H9 (cell line): Measurements from ENCODE around the gene TMPRSS6. TPM values are rescaled to one million over a fixed set of nuclear protein-coding genes. Genes with fewer than 3 reads are reported as not detected.

Experiments
- DNase-seq: peaks from one replicate; pipeline ENCODE4 v3.0.0-alpha.2; 2017
- H2AFZ ChIP-seq: one replicate; pipeline ENCODE4 v1.6.1; 2013; ENCODE audit warnings: mild to moderate bottlenecking, low read length, control low read depth, moderate library complexity
- H2AK5ac ChIP-seq: 2 replicates; pipeline ENCODE4 v1.6.1; 2013; ENCODE audit warnings: low read length, control low read depth, mixed read lengths; ENCODE audit not compliant: insufficient read length
- H2BK120ac ChIP-seq: one replicate; pipeline ENCODE4 v1.6.1; 2013; ENCODE audit warnings: low read depth, mild to moderate bottlenecking, low read length, control low read depth, inconsistent platforms; ENCODE audit not compliant: poor library complexity, severe bottlenecking
- H2BK12ac ChIP-seq: 2 replicates; pipeline ENCODE4 v1.6.1; 2013; ENCODE audit warnings: low read length, control low read depth, mixed read lengths, low read depth; ENCODE audit not compliant: insufficient read length
- H2BK15ac ChIP-seq: 2 replicates; pipeline ENCODE4 v1.6.1; 2013; ENCODE audit warnings: low read depth, low read length, control low read depth
- H2BK20ac ChIP-seq: one replicate; pipeline ENCODE4 v1.6.1; 2013; ENCODE audit warnings: low read depth, mild to moderate bottlenecking, low read length, control low read depth, inconsistent platforms; ENCODE audit not compliant: poor library complexity, severe bottlenecking
- H2BK5ac ChIP-seq: 2 replicates; pipeline ENCODE4 v1.6.1; 2013; ENCODE audit warnings: low read length, control low read depth, mixed read lengths; ENCODE audit not compliant: insufficient read length
- H3K14ac ChIP-seq: 2 replicates; pipeline ENCODE4 v1.6.1; 2013; ENCODE audit warnings: low read length, control low read depth; ENCODE audit not compliant: insufficient read depth
- H3K18ac ChIP-seq: 2 replicates; pipeline ENCODE4 v1.6.1; 2013; ENCODE audit warnings: low read depth, mild to moderate bottlenecking, mixed read lengths, low read length, control low read depth; ENCODE audit not compliant: insufficient read length
- H3K23ac ChIP-seq: 2 replicates; pipeline ENCODE4 v1.6.1; 2013; ENCODE audit warnings: low read length, control low read depth, mixed read lengths, low read depth; ENCODE audit not compliant: insufficient read length
- H3K23me2 ChIP-seq: 2 replicates; pipeline ENCODE4 v1.6.1; 2013; ENCODE audit warnings: low read depth, mild to moderate bottlenecking, mixed read lengths, low read length, control low read depth; ENCODE audit not compliant: insufficient read length, poor library complexity, severe bottlenecking
- H3K27ac ChIP-seq: 2 replicates; pipeline ENCODE4 v1.5.1; 2013; ENCODE audit warnings: low read length, control low read depth, mixed read lengths, low read depth; ENCODE audit not compliant: insufficient read length
- H3K27me3 ChIP-seq: 2 replicates; pipeline ENCODE4 v1.6.1; 2013; ENCODE audit warnings: low read length, control low read depth, inconsistent platforms; ENCODE audit not compliant: insufficient read depth
- H3K4ac ChIP-seq: 2 replicates; pipeline ENCODE4 v1.6.1; 2013; ENCODE audit warnings: low read depth, mild to moderate bottlenecking, control low read depth, inconsistent platforms, low read length, moderate library complexity
- H3K4me1 ChIP-seq: 2 replicates; pipeline ENCODE4 v1.6.1; 2013; ENCODE audit warnings: low read length, control low read depth, inconsistent platforms; ENCODE audit not compliant: insufficient read depth
- H3K4me2 ChIP-seq: 2 replicates; pipeline ENCODE4 v1.6.1; 2013; ENCODE audit warnings: low read length, control low read depth, mixed read lengths; ENCODE audit not compliant: insufficient read length, insufficient read depth
- H3K56ac ChIP-seq: 2 replicates; pipeline ENCODE4 v1.6.1; 2013; ENCODE audit warnings: low read depth, mild to moderate bottlenecking, mixed read lengths, low read length, control low read depth; ENCODE audit not compliant: insufficient read length
- H3K79me1 ChIP-seq: 2 replicates; pipeline ENCODE4 v1.6.1; 2013; ENCODE audit warnings: low read depth, mild to moderate bottlenecking, moderate library complexity, low read length, control low read depth, inconsistent platforms; ENCODE audit not compliant: insufficient read depth, poor library complexity, severe bottlenecking
- H3K79me2 ChIP-seq: 2 replicates; pipeline ENCODE4 v1.6.1; 2013; ENCODE audit warnings: low read length, control low read depth, inconsistent platforms; ENCODE audit not compliant: insufficient read depth
- H3K9ac ChIP-seq: 2 replicates; pipeline ENCODE4 v1.6.1; 2013; ENCODE audit warnings: low read length, control low read depth, mixed read lengths; ENCODE audit not compliant: insufficient read length; ENCODE audit errors: extremely low read depth
- H3K9me3 ChIP-seq: one replicate; pipeline ENCODE4 v1.6.1; 2013; ENCODE audit warnings: low read depth, low read length, inconsistent platforms; ENCODE audit not compliant: control insufficient read depth
- H3T11ph ChIP-seq: one replicate; pipeline ENCODE4 v1.6.1; 2013; ENCODE audit warnings: mild to moderate bottlenecking, low read length, control low read depth, inconsistent platforms
- H4K20me1 ChIP-seq: one replicate; pipeline ENCODE4 v1.6.1; 2013; ENCODE audit not compliant: control insufficient read depth, insufficient read length, insufficient read depth
- H4K5ac ChIP-seq: 2 replicates; pipeline ENCODE4 v1.6.1; 2013; ENCODE audit warnings: low read depth, mild to moderate bottlenecking, mixed read lengths, low read length, control low read depth; ENCODE audit not compliant: insufficient read length
- H4K8ac ChIP-seq: replicated peaks from 2 replicates; pipeline ENCODE4 v1.6.1; 2013; ENCODE audit warnings: low read length, control low read depth, mixed read lengths, low read depth; ENCODE audit not compliant: insufficient read length
- H4K91ac ChIP-seq: 2 replicates; pipeline ENCODE4 v1.6.1; 2013; ENCODE audit warnings: low read depth, mild to moderate bottlenecking, moderate library complexity, mixed read lengths, low read length, control low read depth; ENCODE audit not compliant: insufficient read length
- H3K27ac Mint-ChIP-seq, 3 experiments: 2 replicates in 2 of 3; 3 replicates in 1 of 3; pipeline ENCODE4 v1.8.0; 2020 to 2021; ENCODE audit warnings: mixed read lengths in 3 of 3, mild to moderate bottlenecking in 1 of 3, moderate library complexity in 1 of 3
- H3K27me3 Mint-ChIP-seq: 2 replicates; pipeline ENCODE4 v1.8.0; 2021; ENCODE audit warnings: low read depth, mild to moderate bottlenecking, moderate library complexity, mixed read lengths
- H3K36me3 Mint-ChIP-seq, 3 experiments: 2 replicates in 2 of 3; 3 replicates in 1 of 3; pipeline ENCODE4 v1.8.0; 2020 to 2021; ENCODE audit warnings: low read depth in 3 of 3, mixed read lengths in 3 of 3; ENCODE audit not compliant: insufficient read depth in 1 of 3
- H3K4me1 Mint-ChIP-seq, 2 experiments: 2 replicates each; pipeline ENCODE4 v1.8.0; 2020; ENCODE audit warnings: mixed read lengths in 2 of 2
- H3K4me3 Mint-ChIP-seq, 2 experiments: 2 replicates in 1 of 2; 3 replicates in 1 of 2; pipeline ENCODE4 v1.8.0; 2020 to 2021; ENCODE audit warnings: mild to moderate bottlenecking in 2 of 2, mixed read lengths in 2 of 2, moderate library complexity in 1 of 2
- H3K9me3 Mint-ChIP-seq, 2 experiments: 2 replicates in 1 of 2; 3 replicates in 1 of 2; pipeline ENCODE4 v1.8.0; 2020; ENCODE audit warnings: mild to moderate bottlenecking in 2 of 2, mixed read lengths in 2 of 2, moderate library complexity in 1 of 2
- WGBS: extraction: QIAGEN DNeasy Blood & Tissue Kit; methylation state at CpG from one replicate; pipeline ENCODE4 v1.1.7; 2013; ENCODE audit warnings: missing lambda C conversion rate, low lambda C conversion rate, mixed read lengths; ENCODE audit not compliant: insufficient read length; ENCODE audit errors: extremely low coverage; 5-methylcytosine and 5-hydroxymethylcytosine counted together
- total RNA-seq: library from RNA; stranded (reverse); gene quantifications from 2 replicates; pipeline ENCODE4 v1.2.1, GENCODE V29; 2021
- TF ChIP-seq, protein P1 (sequence below): fragments of 200-600 bp; sonication (generic); conservative IDR thresholded peaks from 3 replicates; pipeline ENCODE4 v1.8.0; 2021; ENCODE audit warnings: antibody characterized with exemption, mild to moderate bottlenecking

Gene TMPRSS6
- total RNA-seq, 1 experiment from 2014 or later = not detected

GRCh38 chr22:37123649-37124048, 14.1 kb upstream of the TMPRSS6 start:
- Histone ChIP-seq H3K18ac (no peak overlapping the region), H3K23ac (no peak overlapping the region), H2BK12ac (no peak overlapping the region), H3K79me2 (no peaks in the 10 kb centered on the region), H3K27me3 (no peaks in the 10 kb centered on the region), H2BK5ac (no peak overlapping the region), H2BK15ac (no peak overlapping the region), H2BK20ac (no peak overlapping the region), H3K4ac (no peak overlapping the region), H2BK120ac (no peak overlapping the region), H3K4me2 (no peak overlapping the region), H4K91ac (no peak overlapping the region), H3K4me1 (peaks cover 5% of the 10 kb centered on the region; the same call in 1 of the 2 replicates), H3T11ph (no peak overlapping the region), H3K27ac (no peak overlapping the region), H3K9ac (no peak overlapping the region), H4K5ac (no peak overlapping the region), H3K23me2 (no peaks in the 10 kb centered on the region), H4K20me1 (no peaks in the 10 kb centered on the region), H2AK5ac (no peak overlapping the region), H3K9me3 (no peaks in the 10 kb centered on the region), H2AFZ (no peak overlapping the region), H3K14ac (no peak overlapping the region), H4K8ac (no peak overlapping the region), H3K79me1 (no peaks in the 10 kb centered on the region), H3K56ac (no peak overlapping the region)
- Mint-ChIP-seq H3K36me3 (no peaks in the 10 kb centered on the region), H3K4me3 (no peak overlapping the region), H3K27ac (no peak overlapping the region), H3K27me3 (peaks cover 19% of the 10 kb centered on the region), H3K4me1 (peaks cover 22 to 46% of the 10 kb centered on the region in 2 experiments), H3K9me3 (no peaks in the 10 kb centered on the region)
- TF ChIP-seq, protein P1, sequence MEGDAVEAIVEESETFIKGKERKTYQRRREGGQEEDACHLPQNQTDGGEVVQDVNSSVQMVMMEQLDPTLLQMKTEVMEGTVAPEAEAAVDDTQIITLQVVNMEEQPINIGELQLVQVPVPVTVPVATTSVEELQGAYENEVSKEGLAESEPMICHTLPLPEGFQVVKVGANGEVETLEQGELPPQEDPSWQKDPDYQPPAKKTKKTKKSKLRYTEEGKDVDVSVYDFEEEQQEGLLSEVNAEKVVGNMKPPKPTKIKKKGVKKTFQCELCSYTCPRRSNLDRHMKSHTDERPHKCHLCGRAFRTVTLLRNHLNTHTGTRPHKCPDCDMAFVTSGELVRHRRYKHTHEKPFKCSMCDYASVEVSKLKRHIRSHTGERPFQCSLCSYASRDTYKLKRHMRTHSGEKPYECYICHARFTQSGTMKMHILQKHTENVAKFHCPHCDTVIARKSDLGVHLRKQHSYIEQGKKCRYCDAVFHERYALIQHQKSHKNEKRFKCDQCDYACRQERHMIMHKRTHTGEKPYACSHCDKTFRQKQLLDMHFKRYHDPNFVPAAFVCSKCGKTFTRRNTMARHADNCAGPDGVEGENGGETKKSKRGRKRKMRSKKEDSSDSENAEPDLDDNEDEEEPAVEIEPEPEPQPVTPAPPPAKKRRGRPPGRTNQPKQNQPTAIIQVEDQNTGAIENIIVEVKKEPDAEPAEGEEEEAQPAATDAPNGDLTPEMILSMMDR = no peak
- WGBS = no CpG with 5 or more reads among the region's 7 CpGs
- no peak for DNase-seq
